Osteoblast (primary cell): ENCODE results near the gene PIGQ. TPM values are rescaled to one million over a fixed set of nuclear protein-coding genes. Genes with fewer than 3 reads are reported as not detected.

Experiments
- DNase-seq: peaks from one replicate; pipeline ENCODE4 v3.0.0; 2011; ENCODE audit warnings: low spot score, mixed read lengths; ENCODE audit not compliant: insufficient read length; ENCODE audit errors: missing footprints
- H2AFZ ChIP-seq: 2 replicates; pipeline ENCODE4 v1.6.0; 2011; ENCODE audit warnings: mild to moderate bottlenecking, low read length
- H3K27ac ChIP-seq: 2 replicates; pipeline ENCODE4 v1.5.1; 2011; ENCODE audit warnings: mild to moderate bottlenecking, low read depth, low read length, moderate library complexity
- H3K27me3 ChIP-seq: 2 replicates; pipeline ENCODE4 v1.6.0; 2012; ENCODE audit warnings: mild to moderate bottlenecking, control low read depth, inconsistent platforms, low read length, moderate library complexity; ENCODE audit not compliant: insufficient read depth
- H3K36me3 ChIP-seq: 2 replicates; pipeline ENCODE4 v1.5.1; 2011; ENCODE audit warnings: mild to moderate bottlenecking, low read length, control low read depth, moderate library complexity; ENCODE audit not compliant: insufficient read depth
- H3K4me1 ChIP-seq: 2 replicates; pipeline ENCODE4 v1.5.1; 2011; ENCODE audit warnings: mild to moderate bottlenecking, low read length, control low read depth, moderate library complexity; ENCODE audit not compliant: insufficient read depth
- H3K4me2 ChIP-seq: 2 replicates; pipeline ENCODE4 v1.6.0; 2011; ENCODE audit warnings: mild to moderate bottlenecking, low read length; ENCODE audit not compliant: insufficient read depth
- H3K4me3 ChIP-seq: fragments of 200-600 bp; sonication (generic); 3 replicates; pipeline ENCODE4 v1.5.1; 2012; ENCODE audit warnings: mild to moderate bottlenecking, low read length, inconsistent platforms; ENCODE audit not compliant: insufficient read depth
- H3K79me2 ChIP-seq: 2 replicates; pipeline ENCODE4 v1.6.0; 2012; ENCODE audit warnings: mild to moderate bottlenecking, low read length, control low read depth, inconsistent platforms; ENCODE audit not compliant: insufficient read depth
- H3K9me3 ChIP-seq: 2 replicates; pipeline ENCODE4 v1.5.1; 2011; ENCODE audit warnings: low read depth, low read length, control low read depth
- H4K20me1 ChIP-seq: 2 replicates; pipeline ENCODE4 v1.6.0; 2012; ENCODE audit warnings: mild to moderate bottlenecking, low read length, control low read depth; ENCODE audit not compliant: insufficient read depth
- CTCF ChIP-seq: IDR thresholded peaks from 2 replicates; pipeline ENCODE4 v1.5.1; 2011; ENCODE audit warnings: mild to moderate bottlenecking, low read depth, low read length, moderate library complexity; ENCODE audit errors: extremely low read depth
- total RNA-seq: library from RNA; depleted of rRNA; stranded (reverse); fragments of >200 nt; gene quantifications from 2 replicates; pipeline ENCODE4 v1.2.3, GENCODE V29; 2012

PIGQ gene
- total RNA-seq, 1 donor, result 29.0 TPM

GRCh38 chr16:549544-550263 lies 20.1 kb upstream of the PIGQ start:
- Histone ChIP-seq H3K27ac (no peak overlapping the region), H2AFZ (no peak overlapping the region), H3K9me3 (no peaks in the 10 kb centered on the region), H3K4me2 (no peak overlapping the region), H3K27me3 (no peaks in the 10 kb centered on the region), H3K4me3 (no peak overlapping the region), H3K36me3 (peaks cover 9% of the 10 kb centered on the region), H3K4me1 (peaks cover 5% of the 10 kb centered on the region), H3K79me2 (peaks cover 49% of the 10 kb centered on the region), H4K20me1 (peaks cover 18% of the 10 kb centered on the region)
- DNase-seq, result no peak
- TF ChIP-seq CTCF, result no peak

GRCh38 chr16:551210-551609 lies 18.6 kb upstream of the PIGQ start:
- Histone ChIP-seq H3K27me3 (no peaks in the 10 kb centered on the region), H3K27ac (no peak overlapping the region), H3K4me1 (peaks cover 6% of the 10 kb centered on the region), H2AFZ (no peak overlapping the region), H4K20me1 (peaks cover 6% of the 10 kb centered on the region), H3K79me2 (peaks cover 34% of the 10 kb centered on the region), H3K9me3 (no peaks in the 10 kb centered on the region), H3K4me3 (no peak overlapping the region), H3K36me3 (peaks cover 9% of the 10 kb centered on the region), H3K4me2 (no peak overlapping the region)
- TF ChIP-seq CTCF, result no peak
- DNase-seq, result no peak

DNA sequence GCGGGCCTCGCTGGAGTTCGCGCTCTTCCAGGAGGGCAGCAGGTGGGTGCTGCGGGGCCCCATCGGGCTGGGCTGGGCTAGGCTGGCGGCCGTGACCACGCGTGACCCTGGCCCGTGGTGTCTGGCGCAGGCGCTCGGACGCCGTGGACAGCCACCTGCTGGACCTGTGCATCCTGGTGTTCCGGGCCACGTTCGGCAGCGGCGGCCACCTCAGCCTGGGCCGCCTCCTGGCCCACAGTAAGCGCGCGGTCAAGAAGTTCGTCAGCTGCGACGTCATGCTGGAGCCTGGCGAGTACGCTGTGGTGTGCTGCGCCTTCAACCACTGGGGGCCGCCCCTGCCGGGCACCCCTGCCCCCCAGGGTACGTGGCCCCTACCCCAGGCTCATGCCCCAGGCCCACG lies 17.6 kb upstream of the PIGQ start:
- no peak for DNase-seq
- Histone ChIP-seq H3K9me3 (no peaks in the 10 kb centered on the region), H3K27me3 (no peaks in the 10 kb centered on the region), H3K4me1 (peaks cover 6% of the 10 kb centered on the region), H4K20me1 (no peaks in the 10 kb centered on the region), H3K27ac (no peak overlapping the region), H3K4me3 (no peak overlapping the region), H3K4me2 (no peak overlapping the region), H3K79me2 (peaks cover 24% of the 10 kb centered on the region), H3K36me3 (peaks cover 9% of the 10 kb centered on the region), H2AFZ (no peak overlapping the region)
- no peak for TF ChIP-seq CTCF

GRCh38 chr16:553601-554296 lies 16.0 kb upstream of the PIGQ start:
- H3K36me3 ChIP-seq, result peaks cover 7% of the 10 kb centered on the region
- TF ChIP-seq CTCF, result no peak
- H3K27ac ChIP-seq, result no peak overlapping the region
- H3K4me3 ChIP-seq, result no peak overlapping the region
- no peak overlapping the region for H2AFZ ChIP-seq
- H3K9me3 ChIP-seq, result no peaks in the 10 kb centered on the region
- H3K4me1 ChIP-seq, result peaks cover 6% of the 10 kb centered on the region
- H3K4me2 ChIP-seq, result no peak overlapping the region
- peaks cover 12% of the 10 kb centered on the region for H3K79me2 ChIP-seq
- no peak for DNase-seq
- peaks cover 4% of the 10 kb centered on the region for H3K27me3 ChIP-seq
- no peaks in the 10 kb centered on the region for H4K20me1 ChIP-seq
